ENCODE data around the gene IL2RA.

GRCh38 chr10:6068006-6068405, 5.8 kb upstream of the IL2RA start:
- TF ChIP-seq CTCF (conservative IDR thresholded peaks at IDR 0.05; ENCODE audit: low read depth in 2 of 2) (no peak), JUNB (IDR thresholded peaks at IDR 0.05; ENCODE audit: unreplicated experiment) (no peak), CREB1 (CRISPR knock-in tag; IDR thresholded peaks at IDR 0.05; ENCODE audit: low read depth) (no peak), POLR2AphosphoS5 (IDR thresholded peaks at IDR 0.05; ENCODE audit: low read depth) (no peak), EZH2phosphoT487 (IDR thresholded peaks at IDR 0.05; ENCODE audit: unreplicated experiment) (no peak), EZH2 (IDR thresholded peaks at IDR 0.05; ENCODE audit: low read depth, unreplicated experiment) (no peak), ZNF331 (CRISPR knock-in tag; IDR thresholded peaks at IDR 0.05; ENCODE audit: low read depth) (no peak), REST (IDR thresholded peaks at IDR 0.05; ENCODE audit: unreplicated experiment) (no peak), ZNF114 (CRISPR knock-in tag; IDR thresholded peaks at IDR 0.05) (no peak)

All from GM23338 (cell line).